ENCODE results near the gene GGT5. TPM values are rescaled to one million over a fixed set of nuclear protein-coding genes. Genes with fewer than 3 reads are reported as not detected.

The GGT5 gene
- total RNA-seq, 1 experiment from 2014 or later: not detected

GRCh38 chr22:24191893-24192292, 53.0 kb downstream of the GGT5 start:
- Histone ChIP-seq H3K4me3 (no peak overlapping the region), H3K27me3 (ENCODE audit: insufficient read depth, low read depth) (no peaks in the 10 kb centered on the region), H3K36me3 (ENCODE audit: low read depth) (no peaks in the 10 kb centered on the region), H3K4me1 (replicated peaks; ENCODE audit: insufficient read depth) (peaks cover 30% of the 10 kb centered on the region), H3K79me2 (ENCODE audit: low read depth) (no peaks in the 10 kb centered on the region), H4K20me1 (ENCODE audit: insufficient read depth) (no peaks in the 10 kb centered on the region), H3K9me3 (ENCODE audit: insufficient read depth, low read depth) (no peaks in the 10 kb centered on the region), H3K9me2 (ENCODE audit: insufficient read depth) (no peaks in the 10 kb centered on the region), H2AFZ (no peak overlapping the region), H3K27ac (no peak overlapping the region), H3F3A (ENCODE audit: insufficient read depth, low read depth) (peaks cover 14% of the 10 kb centered on the region; the same call in 1 of the 2 replicates), H3K4me2 (no peak overlapping the region)
- CTCF ChIA-PET: no interaction called here
- DNase-seq: no peak
- no TSS peak for BruUV-seq (replicated peaks)
- intact Hi-C loops (cut with micrococcal nuclease; ENCODE audit: unreplicated experiment): no loop called here
- TF ChIP-seq EZH2 (IDR thresholded peaks at IDR 0.05; ENCODE audit: low read depth) (no peak), CTCF (conservative IDR thresholded peaks at IDR 0.05) (no peak)
- POLR2A ChIA-PET (ENCODE audit: unreplicated experiment): no interaction called here

GRCh38 chr22:24191381-24191841, 53.5 kb downstream of the GGT5 start:
- Histone ChIP-seq H3K9me3 (ENCODE audit: insufficient read depth, low read depth) (no peaks in the 10 kb centered on the region), H2AFZ (no peak overlapping the region), H3K4me1 (replicated peaks; ENCODE audit: insufficient read depth) (peaks cover 29% of the 10 kb centered on the region), H3K36me3 (ENCODE audit: low read depth) (no peaks in the 10 kb centered on the region), H3K79me2 (ENCODE audit: low read depth) (no peaks in the 10 kb centered on the region), H4K20me1 (ENCODE audit: insufficient read depth) (no peaks in the 10 kb centered on the region), H3K9me2 (ENCODE audit: insufficient read depth) (no peaks in the 10 kb centered on the region), H3K4me3 (no peak overlapping the region), H3K27ac (no peak overlapping the region), H3K4me2 (no peak overlapping the region), H3K27me3 (ENCODE audit: insufficient read depth, low read depth) (no peaks in the 10 kb centered on the region), H3F3A (ENCODE audit: insufficient read depth, low read depth) (peaks cover 12% of the 10 kb centered on the region; the same call in 1 of the 2 replicates)
- intact Hi-C loops (cut with micrococcal nuclease; ENCODE audit: unreplicated experiment): no loop called here
- no peak for DNase-seq
- TF ChIP-seq EZH2 (IDR thresholded peaks at IDR 0.05; ENCODE audit: low read depth) (no peak), CTCF (conservative IDR thresholded peaks at IDR 0.05) (no peak)
- CTCF ChIA-PET: no interaction called here
- POLR2A ChIA-PET (ENCODE audit: unreplicated experiment): no interaction called here
- no TSS peak for BruUV-seq (replicated peaks)

GRCh38 chr22:24190596-24191208, 54.2 kb downstream of the GGT5 start:
- ChIA-PET CTCF (interaction anchor here (1.5 kb wide), 1 partner anchor 57 kb away, joined by 11 read pairs; no protein-coding TSS in a partner anchor), POLR2A (ENCODE audit: unreplicated experiment) (no interaction called here)
- no peaks in the 10 kb centered on the region for H3K9me3 ChIP-seq (ENCODE audit: insufficient read depth, low read depth)
- H3K9me2 ChIP-seq (ENCODE audit: insufficient read depth): no peaks in the 10 kb centered on the region
- BruUV-seq (replicated peaks): no TSS peak
- H4K20me1 ChIP-seq (ENCODE audit: insufficient read depth): no peaks in the 10 kb centered on the region
- peaks cover 21% of the 10 kb centered on the region for H3K4me1 ChIP-seq (replicated peaks; ENCODE audit: insufficient read depth)
- no peaks in the 10 kb centered on the region for H3K79me2 ChIP-seq (ENCODE audit: low read depth)
- no peak overlapping the region for H3K4me3 ChIP-seq
- TF ChIP-seq CTCF (conservative IDR thresholded peaks at IDR 0.05): no peak
- no peak for TF ChIP-seq EZH2 (IDR thresholded peaks at IDR 0.05; ENCODE audit: low read depth)
- H3K36me3 ChIP-seq (ENCODE audit: low read depth): no peaks in the 10 kb centered on the region
- intact Hi-C loops (cut with micrococcal nuclease; ENCODE audit: unreplicated experiment): no loop called here
- no peaks in the 10 kb centered on the region for H3K27me3 ChIP-seq (ENCODE audit: insufficient read depth, low read depth)
- no peak overlapping the region for H3K4me2 ChIP-seq
- H2AFZ ChIP-seq: no peak overlapping the region
- peaks cover 5% of the 10 kb centered on the region; the same call in 1 of the 2 replicates for H3F3A ChIP-seq (ENCODE audit: insufficient read depth, low read depth)
- no peak overlapping the region for H3K27ac ChIP-seq
- no peak for DNase-seq

All from PC-9 (cell line).